ENCODE data around the gene SAFB. TPM values are rescaled to one million over a fixed set of nuclear protein-coding genes. Genes with fewer than 3 reads are reported as not detected.

Gene SAFB
- total and polyA plus RNA-seq, 2 experiments from 2014 or later = 50.2 to 75.8 TPM

GRCh38 chr19:5588441-5588840 is 34.4 kb upstream of the SAFB start:
- no peaks in the 10 kb centered on the region for H3K27me3 ChIP-seq
- no peak overlapping the region for H3K4me2 ChIP-seq
- DNase-seq (ENCODE audit: low spot score) = no peak
- no peak overlapping the region for H2AFZ ChIP-seq
- peaks cover 3% of the 10 kb centered on the region for H3K4me1 ChIP-seq (ENCODE audit: insufficient read depth)
- TF ChIP-seq EZH2 (IDR thresholded peaks at IDR 0.05; ENCODE audit: borderline replicate concordance) (no peak), EZH2phosphoT487 (IDR thresholded peaks at IDR 0.05; ENCODE audit: low read depth, severe bottlenecking, unreplicated experiment) (no peak)
- TF ChIP-seq, protein P1, sequence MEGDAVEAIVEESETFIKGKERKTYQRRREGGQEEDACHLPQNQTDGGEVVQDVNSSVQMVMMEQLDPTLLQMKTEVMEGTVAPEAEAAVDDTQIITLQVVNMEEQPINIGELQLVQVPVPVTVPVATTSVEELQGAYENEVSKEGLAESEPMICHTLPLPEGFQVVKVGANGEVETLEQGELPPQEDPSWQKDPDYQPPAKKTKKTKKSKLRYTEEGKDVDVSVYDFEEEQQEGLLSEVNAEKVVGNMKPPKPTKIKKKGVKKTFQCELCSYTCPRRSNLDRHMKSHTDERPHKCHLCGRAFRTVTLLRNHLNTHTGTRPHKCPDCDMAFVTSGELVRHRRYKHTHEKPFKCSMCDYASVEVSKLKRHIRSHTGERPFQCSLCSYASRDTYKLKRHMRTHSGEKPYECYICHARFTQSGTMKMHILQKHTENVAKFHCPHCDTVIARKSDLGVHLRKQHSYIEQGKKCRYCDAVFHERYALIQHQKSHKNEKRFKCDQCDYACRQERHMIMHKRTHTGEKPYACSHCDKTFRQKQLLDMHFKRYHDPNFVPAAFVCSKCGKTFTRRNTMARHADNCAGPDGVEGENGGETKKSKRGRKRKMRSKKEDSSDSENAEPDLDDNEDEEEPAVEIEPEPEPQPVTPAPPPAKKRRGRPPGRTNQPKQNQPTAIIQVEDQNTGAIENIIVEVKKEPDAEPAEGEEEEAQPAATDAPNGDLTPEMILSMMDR (IDR thresholded peaks at IDR 0.05; ENCODE audit: poor library complexity) = no peak
- H4K20me1 ChIP-seq (ENCODE audit: insufficient read depth, poor library complexity, severe bottlenecking) = no peaks in the 10 kb centered on the region
- no peaks in the 10 kb centered on the region for H3K9me3 ChIP-seq (ENCODE audit: low read depth)
- no peaks in the 10 kb centered on the region for H3K9me2 ChIP-seq (replicated peaks; ENCODE audit: insufficient read depth)
- no peak overlapping the region for H3K4me3 ChIP-seq
- H3K27ac ChIP-seq = no peak overlapping the region
- no peaks in the 10 kb centered on the region for H3K36me3 ChIP-seq (replicated peaks; ENCODE audit: insufficient read depth, low read depth)
- WGBS (ENCODE audit: low lambda C conversion rate, missing lambda C conversion rate) = 89% methylated on average over 10 of the region's 10 CpGs
- H3K79me2 ChIP-seq = no peaks in the 10 kb centered on the region

DNA sequence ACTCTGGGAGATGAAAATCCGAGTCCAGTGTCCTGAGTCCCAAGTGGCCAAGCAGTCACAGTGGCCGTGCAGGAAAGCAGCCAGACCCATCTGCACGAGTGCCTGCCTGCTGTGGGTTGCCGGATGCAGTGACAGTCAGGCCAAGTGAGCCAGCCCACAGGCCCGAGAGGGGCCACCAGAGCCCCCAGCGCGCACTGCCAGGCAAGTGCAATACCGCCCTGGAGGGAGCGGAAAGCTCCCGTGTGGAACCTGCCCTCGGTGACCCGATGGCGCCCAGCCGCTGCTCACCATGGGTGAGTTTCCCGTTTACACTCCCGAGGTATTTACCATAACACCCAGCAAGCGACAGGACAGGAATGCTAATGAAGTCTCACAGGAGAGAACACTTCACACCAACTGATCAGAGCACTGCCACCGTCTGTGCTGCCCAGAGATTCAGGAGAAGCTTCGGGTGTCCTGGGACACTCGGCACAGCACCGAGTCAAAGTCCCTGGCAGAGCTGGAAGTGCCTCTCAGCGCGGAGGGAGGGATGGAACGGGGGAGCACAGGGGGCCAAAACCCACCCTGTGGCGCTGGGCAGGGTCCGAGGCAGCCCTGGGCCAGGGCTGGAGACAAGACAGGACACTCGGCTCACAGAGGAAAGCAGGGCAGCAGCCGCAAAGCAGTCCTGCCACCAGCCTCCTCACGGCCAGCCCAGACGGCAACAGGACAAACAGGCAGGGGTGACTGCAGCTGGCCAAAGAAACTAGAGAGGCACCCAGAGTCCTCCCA is 33.8 kb upstream of the SAFB start:
- H2AFZ ChIP-seq = no peak overlapping the region
- no peak overlapping the region for H3K4me2 ChIP-seq
- H3K36me3 ChIP-seq (replicated peaks; ENCODE audit: insufficient read depth, low read depth) = no peaks in the 10 kb centered on the region
- H3K4me1 ChIP-seq (ENCODE audit: insufficient read depth) = peaks cover 3% of the 10 kb centered on the region
- DNase-seq (ENCODE audit: low spot score) = no peak
- H3K9me2 ChIP-seq (replicated peaks; ENCODE audit: insufficient read depth) = no peaks in the 10 kb centered on the region
- WGBS (ENCODE audit: low lambda C conversion rate, missing lambda C conversion rate) = 86% methylated on average over 30 of the region's 30 CpGs
- H3K27ac ChIP-seq = no peak overlapping the region
- H3K9me3 ChIP-seq (ENCODE audit: low read depth) = no peaks in the 10 kb centered on the region
- no peak overlapping the region for H3K4me3 ChIP-seq
- no peaks in the 10 kb centered on the region for H4K20me1 ChIP-seq (ENCODE audit: insufficient read depth, poor library complexity, severe bottlenecking)
- no peaks in the 10 kb centered on the region for H3K27me3 ChIP-seq
- TF ChIP-seq EZH2phosphoT487 (IDR thresholded peaks at IDR 0.05; ENCODE audit: low read depth, severe bottlenecking, unreplicated experiment) = no peak
- TF ChIP-seq, protein P1 (IDR thresholded peaks at IDR 0.05; ENCODE audit: poor library complexity) = no peak
- TF ChIP-seq EZH2 (IDR thresholded peaks at IDR 0.05; ENCODE audit: borderline replicate concordance) = no peak
- H3K79me2 ChIP-seq = no peaks in the 10 kb centered on the region

- Histone ChIP-seq H3K4me1 (ENCODE audit: insufficient read depth) (peaks cover 3% of the 10 kb centered on the region), H3K4me2 (no peak overlapping the region), H2AFZ (no peak overlapping the region), H3K27ac (no peak overlapping the region), H3K9me2 (replicated peaks; ENCODE audit: insufficient read depth) (no peaks in the 10 kb centered on the region), H3K79me2 (no peaks in the 10 kb centered on the region), H3K27me3 (no peaks in the 10 kb centered on the region), H3K4me3 (no peak overlapping the region), H4K20me1 (ENCODE audit: insufficient read depth, poor library complexity, severe bottlenecking) (no peaks in the 10 kb centered on the region), H3K36me3 (replicated peaks; ENCODE audit: insufficient read depth, low read depth) (no peaks in the 10 kb centered on the region), H3K9me3 (ENCODE audit: low read depth) (no peaks in the 10 kb centered on the region)
- TF ChIP-seq EZH2phosphoT487 (IDR thresholded peaks at IDR 0.05; ENCODE audit: low read depth, severe bottlenecking, unreplicated experiment) (no peak), EZH2 (IDR thresholded peaks at IDR 0.05; ENCODE audit: borderline replicate concordance) (no peak)
- TF ChIP-seq, protein P1 (IDR thresholded peaks at IDR 0.05; ENCODE audit: poor library complexity) = no peak
- no peak for DNase-seq (ENCODE audit: low spot score)
- 98% methylated on average over 19 of the region's 22 CpGs for WGBS (ENCODE audit: low lambda C conversion rate, missing lambda C conversion rate)
These were observed 32.6 kb upstream of the SAFB start for GRCh38 chr19:5590151-5590864.
